ENCODE results near the gene CDKN2D. TPM values are rescaled to one million over a fixed set of nuclear protein-coding genes. Genes with fewer than 3 reads are reported as not detected.
"Not testable (repeated sequence)": the region's sequence is repeated elsewhere in the genome, so short reads cannot be mapped to it uniquely, and the experiment has no call there.

Gene CDKN2D
- total RNA-seq, 1 donor from 2014 or later, result 3.4 TPM

GRCh38 chr19:10574462-10574861, 5.7 kb upstream of the CDKN2D start:
- Histone ChIP-seq H3K27me3 (no peaks in the 10 kb centered on the region), H3K4me3 (no peak overlapping the region), H3K9me3 (ENCODE audit: low read depth) (no peaks in the 10 kb centered on the region), H3K27ac (no peak overlapping the region), H3K4me2 (no peak overlapping the region), H4K20me1 (ENCODE audit: low read depth) (no peaks in the 10 kb centered on the region), H3K4me1 (no peaks in the 10 kb centered on the region), H3K79me2 (ENCODE audit: low read depth) (no peaks in the 10 kb centered on the region), H3K36me3 (no peaks in the 10 kb centered on the region), H3K9ac (no peak overlapping the region), H2AFZ (replicated peaks) (no peak overlapping the region), H3F3A (ENCODE audit: low read depth) (peaks cover 19% of the 10 kb centered on the region)
- H3K4me3 Mint-ChIP-seq, result no peak overlapping the region
- no peaks in the 10 kb centered on the region for H3K36me3 Mint-ChIP-seq
- H3K27ac Mint-ChIP-seq, result no peak overlapping the region
- H3K9me3 Mint-ChIP-seq, result no peaks in the 10 kb centered on the region
- DNase-seq (ENCODE audit: low spot score), result no peak
- peaks cover 20% of the 10 kb centered on the region for H3K4me1 Mint-ChIP-seq
- TF ChIP-seq CTCF (IDR thresholded peaks at IDR 0.05) (no peak), EZH2 (IDR thresholded peaks at IDR 0.05) (no peak), EZH2phosphoT487 (IDR thresholded peaks at IDR 0.05) (no peak)
- peaks cover 5% of the 10 kb centered on the region for H3K27me3 Mint-ChIP-seq (ENCODE audit: insufficient read depth, low read depth)

GRCh38 chr19:10573793-10574192, 5.0 kb upstream of the CDKN2D start:
- H3K27me3 Mint-ChIP-seq (ENCODE audit: insufficient read depth, low read depth); H3K9ac ChIP-seq; H3K27ac Mint-ChIP-seq; H3K4me2 ChIP-seq; H3K36me3 ChIP-seq; DNase-seq (ENCODE audit: low spot score); H3K9me3 Mint-ChIP-seq; H3K9me3 ChIP-seq (ENCODE audit: low read depth); H2AFZ ChIP-seq (replicated peaks); H3K36me3 Mint-ChIP-seq; H3K4me1 ChIP-seq; H3K79me2 ChIP-seq (ENCODE audit: low read depth); H4K20me1 ChIP-seq (ENCODE audit: low read depth); H3K4me3 Mint-ChIP-seq; H3K27ac ChIP-seq; H3K4me3 ChIP-seq; H3K27me3 ChIP-seq: not testable (repeated sequence)
- H3F3A ChIP-seq (ENCODE audit: low read depth), result peaks cover 24% of the 10 kb centered on the region
- H3K4me1 Mint-ChIP-seq, result peaks cover 25% of the 10 kb centered on the region

GRCh38 chr19:10568062-10568825, 535 bp downstream of the CDKN2D start:
- H3K27me3 Mint-ChIP-seq (ENCODE audit: insufficient read depth, low read depth), result peaks cover 5% of the 10 kb centered on the region
- DNase-seq (ENCODE audit: low spot score), result no peak
- TF ChIP-seq EZH2 (IDR thresholded peaks at IDR 0.05) (peak; percentile 27), EZH2phosphoT487 (IDR thresholded peaks at IDR 0.05) (no peak), CTCF (IDR thresholded peaks at IDR 0.05) (no peak)
- Histone ChIP-seq H3K4me2 (peak overlapping the region; percentile 92), H3K27me3 (peaks cover 23% of the 10 kb centered on the region), H4K20me1 (ENCODE audit: low read depth) (peaks cover 15% of the 10 kb centered on the region), H2AFZ (replicated peaks) (peak overlapping the region; percentile 79), H3K36me3 (no peaks in the 10 kb centered on the region), H3K9me3 (ENCODE audit: low read depth) (no peaks in the 10 kb centered on the region), H3K27ac (no peak overlapping the region), H3K4me1 (peaks cover 12% of the 10 kb centered on the region), H3K79me2 (ENCODE audit: low read depth) (peaks cover 23% of the 10 kb centered on the region), H3K9ac (no peak overlapping the region), H3K4me3 (peak overlapping the region; percentile 58), H3F3A (ENCODE audit: low read depth) (peaks cover 60% of the 10 kb centered on the region)
- H3K27ac Mint-ChIP-seq, result no peak overlapping the region
- peak overlapping the region; percentile 97 for H3K4me3 Mint-ChIP-seq
- no peaks in the 10 kb centered on the region for H3K36me3 Mint-ChIP-seq
- H3K4me1 Mint-ChIP-seq, result peaks cover 49% of the 10 kb centered on the region
- no peaks in the 10 kb centered on the region for H3K9me3 Mint-ChIP-seq

GRCh38 chr19:10567656-10568055, 1.1 kb downstream of the CDKN2D start:
- Histone ChIP-seq H4K20me1 (ENCODE audit: low read depth) (peaks cover 15% of the 10 kb centered on the region), H3K4me3 (peak overlapping the region; percentile 58), H3K27me3 (peaks cover 23% of the 10 kb centered on the region), H3K9me3 (ENCODE audit: low read depth) (no peaks in the 10 kb centered on the region), H3K4me2 (peak overlapping the region; percentile 92), H3K9ac (no peak overlapping the region), H3K27ac (no peak overlapping the region), H3K79me2 (ENCODE audit: low read depth) (peaks cover 26% of the 10 kb centered on the region), H3F3A (ENCODE audit: low read depth) (peaks cover 57% of the 10 kb centered on the region), H2AFZ (replicated peaks) (no peak overlapping the region), H3K4me1 (peaks cover 12% of the 10 kb centered on the region), H3K36me3 (no peaks in the 10 kb centered on the region)
- TF ChIP-seq EZH2phosphoT487 (IDR thresholded peaks at IDR 0.05) (no peak), CTCF (IDR thresholded peaks at IDR 0.05) (no peak), EZH2 (IDR thresholded peaks at IDR 0.05) (no peak)
- DNase-seq (ENCODE audit: low spot score), result no peak
- H3K27ac Mint-ChIP-seq, result no peak overlapping the region
- H3K36me3 Mint-ChIP-seq, result peaks cover under 1% of the 10 kb centered on the region
- H3K27me3 Mint-ChIP-seq (ENCODE audit: insufficient read depth, low read depth), result peaks cover 5% of the 10 kb centered on the region
- H3K4me1 Mint-ChIP-seq, result peaks cover 47% of the 10 kb centered on the region
- H3K4me3 Mint-ChIP-seq, result peak overlapping the region; percentile 97
- no peaks in the 10 kb centered on the region for H3K9me3 Mint-ChIP-seq
